SK-MEL-5 (cell line): ENCODE measurements around the gene KIR2DL1. TPM values are rescaled to one million over a fixed set of nuclear protein-coding genes. Genes with fewer than 3 reads are reported as not detected.
"Not testable (repeated sequence)": the region's sequence is repeated elsewhere in the genome, so short reads cannot be mapped to it uniquely, and the experiment has no call there.

Experiments used
- DNase-seq: peaks from one replicate; pipeline ENCODE4 v3.0.0-alpha.2; 2016; ENCODE audit warnings: low read depth, low spot score
- in situ Hi-C: cut with HindIII; loops from 2 replicates; pipeline ENCODE4 v1.10.0; 2016; ENCODE audit warnings: low sequenced_read_pairs, high pct_unique_total_duplicates, low pct_unique_long_range_greater_than_20kb
- total RNA-seq: library from RNA; depleted of rRNA; stranded (reverse); fragments of >200 nt; shearing (Covaris generic); gene quantifications from 2 replicates; pipeline ENCODE4 v1.2.3, GENCODE V29; 2014

KIR2DL1 gene
- total RNA-seq, 1 experiment from 2014 or later, result not detected

GRCh38 chr19:54758577-54758976 is 11.0 kb upstream of the KIR2DL1 start:
- in situ Hi-C loops, DNase-seq: not testable (repeated sequence)

DNA sequence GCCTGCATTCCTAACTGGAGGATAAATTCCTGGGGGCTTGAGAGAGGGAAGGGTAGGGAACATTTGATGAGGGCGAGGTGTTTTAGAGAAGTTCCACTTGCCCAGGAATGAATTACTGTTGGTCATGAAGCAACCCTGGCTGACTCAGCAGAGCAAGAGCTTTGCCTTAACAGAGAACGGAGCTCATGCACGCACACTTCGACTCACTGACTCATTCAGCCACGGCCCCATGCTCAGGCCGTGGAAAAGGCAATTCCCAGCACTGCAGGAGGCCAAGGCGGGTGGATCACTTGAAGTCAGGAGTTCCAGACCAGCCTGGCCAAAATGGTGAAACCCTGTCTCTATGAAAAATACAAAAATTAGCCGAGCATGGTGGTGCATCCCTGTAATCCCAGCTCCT is 5.4 kb upstream of the KIR2DL1 start:
- DNase-seq, in situ Hi-C loops: not testable (repeated sequence)

DNA sequence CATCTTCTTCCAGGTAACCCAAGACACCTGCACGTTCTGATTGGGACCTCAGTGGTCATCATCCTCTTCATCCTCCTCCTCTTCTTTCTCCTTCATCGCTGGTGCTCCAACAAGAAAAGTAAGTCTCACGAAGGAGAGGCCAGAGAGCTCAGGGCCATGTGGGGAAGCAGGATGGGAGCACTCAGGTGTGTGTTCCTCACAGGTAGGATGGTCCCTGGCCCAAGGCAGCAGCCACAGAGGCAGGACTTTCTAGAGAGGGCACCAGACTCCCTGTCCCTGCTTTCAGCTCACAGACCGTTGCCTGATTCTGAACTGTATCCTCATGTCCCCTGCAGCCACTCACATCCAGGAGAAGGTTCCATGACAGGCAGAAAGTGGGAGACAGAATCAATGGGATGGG is 3.1 kb upstream of the KIR2DL1 start:
- DNase-seq, in situ Hi-C loops: not testable (repeated sequence)

DNA sequence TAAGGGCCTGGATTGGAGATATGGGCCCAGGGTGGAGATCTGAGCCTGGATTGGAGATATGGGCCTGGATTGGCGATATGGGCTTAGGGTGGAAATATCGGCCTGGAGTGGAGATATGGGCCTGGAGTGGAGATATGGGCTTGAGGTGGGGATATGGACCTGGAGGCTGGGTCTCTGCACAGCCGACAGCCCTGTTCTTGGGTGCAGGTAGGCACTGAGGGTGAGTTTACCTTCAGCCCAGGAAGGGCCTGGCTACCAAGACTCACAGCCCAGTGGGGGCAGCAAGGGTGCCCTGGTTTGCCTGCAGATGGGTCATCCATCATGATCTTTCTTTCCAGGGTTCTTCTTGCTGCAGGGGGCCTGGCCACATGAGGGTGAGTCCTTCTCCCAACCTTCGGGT is 918 bp downstream of the KIR2DL1 start:
- in situ Hi-C loops, result not testable (repeated sequence)

DNA sequence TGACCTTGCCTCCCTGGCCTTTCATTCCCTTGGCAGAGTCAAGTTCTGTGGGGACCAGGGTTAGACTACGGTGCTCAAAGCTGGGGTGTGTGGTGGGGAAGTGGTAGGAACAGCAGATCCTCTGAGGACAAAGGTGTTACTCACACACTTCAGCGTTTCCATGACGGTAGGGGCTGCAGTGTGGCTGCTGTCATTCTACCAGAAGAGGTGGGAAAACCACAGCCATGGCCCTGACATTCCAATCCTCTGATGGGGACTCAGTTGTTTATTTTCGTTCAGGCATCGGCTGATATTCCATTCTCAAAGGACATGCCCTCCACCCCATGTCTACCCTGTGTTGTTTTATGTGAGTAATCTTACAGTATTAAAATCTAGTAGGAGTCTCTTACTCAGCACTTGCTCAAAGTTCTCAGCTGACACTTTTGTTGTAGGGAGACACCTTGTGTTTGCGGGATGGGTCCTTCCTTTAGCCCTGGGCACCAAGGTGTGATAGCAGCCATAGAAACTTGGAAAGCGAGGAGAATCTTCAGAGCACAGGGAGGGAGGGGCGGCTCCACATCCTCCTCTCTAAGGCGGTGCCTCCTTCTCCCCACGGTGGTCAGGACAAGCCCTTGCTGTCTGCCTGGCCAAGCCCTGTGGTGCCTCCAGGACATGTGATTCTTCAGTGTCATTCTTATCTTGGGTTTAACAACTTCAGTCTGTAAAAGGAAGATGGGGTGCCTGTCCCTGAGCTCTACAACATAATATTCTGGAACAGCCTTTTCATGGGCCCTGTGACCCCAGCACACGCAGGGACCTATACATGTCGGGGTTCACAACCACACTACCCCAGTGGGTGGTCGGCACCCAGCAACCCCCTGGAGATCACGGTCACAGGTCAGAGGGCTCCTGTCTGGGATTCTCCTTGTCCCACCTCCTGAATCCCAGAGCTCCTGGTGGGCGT is 1.7 kb downstream of the KIR2DL1 start:
- DNase-seq, in situ Hi-C loops: not testable (repeated sequence)

More for the DNA sequence above, 918 bp downstream of the KIR2DL1 start:
- not testable (repeated sequence) for DNase-seq

GRCh38 chr19:54772666-54773065 is 3.1 kb downstream of the KIR2DL1 start:
- in situ Hi-C loops, result not testable (repeated sequence)

GRCh38 chr19:54775095-54775815 is 5.7 kb downstream of the KIR2DL1 start:
- DNase-seq, in situ Hi-C loops: not testable (repeated sequence)

More at GRCh38 chr19:54772666-54773065, 3.1 kb downstream of the KIR2DL1 start:
- DNase-seq, result not testable (repeated sequence)

- in situ Hi-C loops, DNase-seq: not testable (repeated sequence)
These were observed 6.2 kb downstream of the KIR2DL1 start for GRCh38 chr19:54775830-54776229.

DNA sequence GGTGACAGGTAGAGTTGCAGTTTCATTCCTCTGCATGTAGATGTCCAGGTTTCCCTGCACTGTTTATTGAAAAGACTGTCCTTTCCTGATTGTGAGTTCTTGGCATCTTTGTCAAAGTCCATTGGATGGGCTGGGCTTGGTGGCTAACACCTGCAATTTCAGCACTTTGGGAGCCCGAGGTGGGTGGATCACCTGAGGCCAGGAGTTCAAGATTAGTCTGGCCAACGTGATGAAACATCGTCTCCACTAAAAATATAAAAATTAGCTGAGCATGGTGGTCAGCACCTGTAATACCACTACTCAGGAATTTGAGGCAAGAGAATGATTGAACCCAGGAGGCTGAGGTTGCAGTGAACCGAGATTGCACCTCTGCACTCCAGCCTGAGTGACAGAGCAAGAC is 8.3 kb downstream of the KIR2DL1 start:
- DNase-seq, in situ Hi-C loops: not testable (repeated sequence)

DNA sequence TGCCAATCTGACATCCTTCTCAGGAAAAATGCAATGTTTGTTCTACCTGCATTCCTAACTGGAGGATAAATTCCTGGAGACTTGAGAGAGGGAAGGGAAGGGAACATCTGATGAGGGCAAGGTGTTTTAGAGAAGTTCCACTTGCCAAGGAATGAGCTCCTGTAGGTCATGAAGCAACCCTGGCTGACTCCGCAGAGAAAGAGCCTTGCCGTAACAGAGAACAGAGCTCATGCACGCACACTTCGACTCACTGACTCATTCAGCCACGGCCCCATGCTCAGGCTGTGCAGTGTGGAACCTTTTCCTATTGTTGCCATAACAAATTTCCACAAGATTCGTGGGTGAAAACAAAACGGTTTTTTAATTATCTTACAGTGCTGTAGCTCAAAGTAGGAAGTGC is 9.3 kb downstream of the KIR2DL1 start:
- in situ Hi-C loops, DNase-seq: not testable (repeated sequence)

DNA sequence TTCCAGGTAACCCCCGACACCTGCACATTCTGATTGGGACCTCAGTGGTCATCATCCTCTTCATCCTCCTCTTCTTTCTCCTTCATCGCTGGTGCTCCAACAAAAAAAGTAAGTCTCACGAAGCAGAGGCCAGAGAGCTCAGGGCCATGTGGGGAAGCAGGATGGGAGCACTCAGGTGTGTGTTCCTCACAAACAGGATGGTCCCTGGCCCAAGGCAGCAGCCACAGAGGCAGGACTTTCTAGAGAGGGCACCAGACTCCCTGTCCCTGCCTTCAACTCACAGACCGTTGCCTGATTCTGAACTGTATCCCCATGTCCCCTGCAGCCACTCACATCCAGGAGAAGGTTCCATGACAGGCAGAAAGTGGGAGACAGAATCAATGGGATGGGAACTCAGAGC is 13.3 kb downstream of the KIR2DL1 start:
- in situ Hi-C loops, DNase-seq: not testable (repeated sequence)

DNA sequence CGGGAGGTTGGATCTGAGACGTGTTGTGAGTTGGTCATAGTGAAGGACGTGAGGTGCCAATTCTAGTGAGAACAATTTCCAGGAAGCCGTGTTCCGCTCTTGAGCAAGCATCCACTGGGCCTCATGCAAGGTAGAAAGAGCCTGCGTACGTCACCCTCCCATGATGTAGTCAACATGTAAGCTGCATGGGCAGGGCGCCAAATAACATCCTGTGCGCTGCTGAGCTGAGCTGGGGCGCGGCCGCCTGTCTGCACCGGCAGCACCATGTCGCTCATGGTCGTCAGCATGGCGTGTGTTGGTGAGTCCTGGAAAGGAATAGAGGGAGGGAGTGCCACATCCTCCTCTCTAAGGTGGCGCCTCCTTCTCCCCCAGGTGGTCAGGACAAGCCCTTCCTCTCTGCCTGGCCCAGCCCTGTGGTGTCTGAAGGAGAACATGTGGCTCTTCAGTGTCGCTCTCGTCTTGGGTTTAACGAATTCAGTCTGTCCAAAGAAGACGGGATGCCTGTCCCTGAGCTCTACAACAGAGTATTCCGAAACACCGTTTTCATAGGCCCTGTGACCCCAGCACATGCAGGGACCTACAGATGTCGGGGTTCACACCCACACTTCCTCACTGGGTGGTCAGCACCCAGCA is 16.6 kb downstream of the KIR2DL1 start:
- DNase-seq, in situ Hi-C loops: not testable (repeated sequence)

DNA sequence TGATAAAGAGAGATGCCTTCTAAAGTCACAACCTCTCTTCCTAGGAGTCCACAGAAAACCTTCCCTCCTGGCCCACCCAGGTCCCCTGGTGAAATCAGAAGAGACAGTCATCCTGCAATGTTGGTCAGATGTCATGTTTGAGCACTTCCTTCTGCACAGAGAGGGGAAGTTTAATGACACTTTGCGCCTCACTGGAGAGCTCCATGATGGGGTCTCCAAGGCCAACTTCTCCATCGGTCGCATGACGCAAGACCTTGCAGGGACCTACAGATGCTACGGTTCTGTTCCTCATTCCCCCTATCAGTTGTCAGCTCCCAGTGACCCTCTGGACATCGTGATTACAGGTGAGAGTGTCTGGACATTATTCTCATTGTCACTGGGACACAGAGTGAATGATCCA is 18.6 kb downstream of the KIR2DL1 start:
- in situ Hi-C loops, result not testable (repeated sequence)

GRCh38 chr19:54790711-54791110 is 21.1 kb downstream of the KIR2DL1 start:
- DNase-seq, result no peak
- in situ Hi-C loops, result no loop called here

More for the DNA sequence above, 18.6 kb downstream of the KIR2DL1 start:
- DNase-seq, result not testable (repeated sequence)

GRCh38 chr19:54791476-54791875 is 21.9 kb downstream of the KIR2DL1 start:
- DNase-seq, result no peak
- in situ Hi-C loops, result no loop called here

GRCh38 chr19:54792814-54793213 is 23.2 kb downstream of the KIR2DL1 start:
- in situ Hi-C loops, result no loop called here
- no peak for DNase-seq

- DNase-seq, result no peak
- in situ Hi-C loops, result no loop called here
These were observed 26.2 kb downstream of the KIR2DL1 start for GRCh38 chr19:54795758-54796157.

- DNase-seq, result no peak
- in situ Hi-C loops, result no loop called here
These were observed 33.8 kb downstream of the KIR2DL1 start, which contains the start of gene KIR2DL4 for GRCh38 chr19:54803410-54803809. Gene KIR2DL4, plus strand, starts transcription at chr19:54803610. Its CDS starts 42 bp downstream, at chr19:54803652.
